Measurements from ENCODE around the gene NUDT21. TPM values are rescaled to one million over a fixed set of nuclear protein-coding genes. Genes with fewer than 3 reads are reported as not detected.

Gene NUDT21
- total RNA-seq, 1 donor from 2014 or later: 239 TPM

GRCh38 chr16:56424791-56425438, 26.2 kb downstream of the NUDT21 start:
- Mint-ChIP-seq H3K4me1 (peaks cover 45% of the 10 kb centered on the region), H3K36me3 (ENCODE audit: low read depth) (no peaks in the 10 kb centered on the region), H3K27me3 (ENCODE audit: low read depth) (no peaks in the 10 kb centered on the region), H3K27ac (ENCODE audit: unreplicated experiment) (no peak overlapping the region), H3K9me3 (no peaks in the 10 kb centered on the region), H3K4me3 (peak overlapping the region; percentile 97)
- peak; percentile 36 for DNase-seq (ENCODE audit: low read depth, low spot score)
- no peak for TF ChIP-seq CTCF (conservative IDR thresholded peaks at IDR 0.05)

GRCh38 chr16:56424404-56424764, 26.7 kb downstream of the NUDT21 start:
- Mint-ChIP-seq H3K9me3 (no peaks in the 10 kb centered on the region), H3K27ac (ENCODE audit: unreplicated experiment) (peak overlapping the region; percentile 86), H3K27me3 (ENCODE audit: low read depth) (no peaks in the 10 kb centered on the region), H3K4me3 (peak overlapping the region; percentile 97), H3K36me3 (ENCODE audit: low read depth) (no peaks in the 10 kb centered on the region), H3K4me1 (peaks cover 45% of the 10 kb centered on the region)
- no peak for TF ChIP-seq CTCF (conservative IDR thresholded peaks at IDR 0.05)
- DNase-seq (ENCODE audit: low read depth, low spot score): no peak

GRCh38 chr16:56423584-56424403, 27.3 kb downstream of the NUDT21 start:
- Mint-ChIP-seq H3K9me3 (no peaks in the 10 kb centered on the region), H3K27ac (ENCODE audit: unreplicated experiment) (peak overlapping the region; percentile 86), H3K4me1 (peaks cover 45% of the 10 kb centered on the region), H3K27me3 (ENCODE audit: low read depth) (no peaks in the 10 kb centered on the region), H3K4me3 (peak overlapping the region; percentile 97), H3K36me3 (ENCODE audit: low read depth) (no peaks in the 10 kb centered on the region)
- TF ChIP-seq CTCF (conservative IDR thresholded peaks at IDR 0.05): no peak
- no peak for DNase-seq (ENCODE audit: low read depth, low spot score)

GRCh38 chr16:56422896-56423441, 28.2 kb downstream of the NUDT21 start:
- DNase-seq (ENCODE audit: low read depth, low spot score): no peak
- no peak overlapping the region for H3K27ac Mint-ChIP-seq (ENCODE audit: unreplicated experiment)
- H3K27me3 Mint-ChIP-seq (ENCODE audit: low read depth): no peaks in the 10 kb centered on the region
- H3K4me3 Mint-ChIP-seq: peak overlapping the region; percentile 62
- TF ChIP-seq CTCF (conservative IDR thresholded peaks at IDR 0.05): no peak
- peaks cover 45% of the 10 kb centered on the region for H3K4me1 Mint-ChIP-seq
- no peaks in the 10 kb centered on the region for H3K9me3 Mint-ChIP-seq
- no peaks in the 10 kb centered on the region for H3K36me3 Mint-ChIP-seq (ENCODE audit: low read depth)

GRCh38 chr16:56421976-56422669, 29.0 kb downstream of the NUDT21 start:
- Mint-ChIP-seq H3K4me3 (peak overlapping the region; percentile 54), H3K27ac (ENCODE audit: unreplicated experiment) (no peak overlapping the region), H3K4me1 (peaks cover 45% of the 10 kb centered on the region), H3K36me3 (ENCODE audit: low read depth) (no peaks in the 10 kb centered on the region), H3K9me3 (no peaks in the 10 kb centered on the region), H3K27me3 (ENCODE audit: low read depth) (no peaks in the 10 kb centered on the region)
- DNase-seq (ENCODE audit: low read depth, low spot score): no peak
- TF ChIP-seq CTCF (conservative IDR thresholded peaks at IDR 0.05): no peak

Data from neural crest cell (in vitro differentiated cells).